IMR-90 (cell line): Measurements from ENCODE around the gene ABCF1. TPM values are rescaled to one million over a fixed set of nuclear protein-coding genes. Genes with fewer than 3 reads are reported as not detected.

ENCODE experiments used
- ATAC-seq: fragments of 200-7000 bp; cut with Tn5 transposase; 2 replicates; pipeline ENCODE4 v1.9.1; 2020; ENCODE audit warnings: low read depth, mild to moderate bottlenecking, moderate library complexity
- BruUV-seq: library from RNA; stranded (reverse); fragments of 400-500 nt; replicated peaks from 2 replicates; lab custom pipeline; 2021; lab: Mats Ljungman, UMichigan
- CTCF ChIA-PET: fragments of 300-600 bp; formaldehyde crosslinking; extraction: SDS; loops from one replicate; lab custom pipeline; 2021; ENCODE audit warnings: antibody characterized with exemption; lab: Yijun Ruan, JAX
- POLR2A ChIA-PET: fragments of 300-600 bp; sonication (Branson Sonifier 250); formaldehyde crosslinking; loops from one replicate; lab custom pipeline; 2022; ENCODE audit warnings: antibody characterized with exemption; ENCODE audit not compliant: unreplicated experiment; lab: Charles Lee
- DNase-seq: peaks from one replicate; pipeline ENCODE4 v3.0.0; 2013
- H2AFZ ChIP-seq: replicated peaks from 2 replicates; pipeline ENCODE3; 2013; ENCODE audit warnings: low read length, mild to moderate bottlenecking; ENCODE audit not compliant: poor library complexity
- H2AK5ac ChIP-seq: 2 replicates; pipeline ENCODE4 v1.6.1; 2013; ENCODE audit warnings: low read depth, low read length, inconsistent platforms
- H2AK9ac ChIP-seq: replicated peaks from 2 replicates; pipeline ENCODE3; 2013; ENCODE audit warnings: mild to moderate bottlenecking, low read depth, low read length, moderate library complexity; ENCODE audit not compliant: poor library complexity
- H2BK120ac ChIP-seq: 2 replicates; pipeline ENCODE4 v1.6.1; 2013; ENCODE audit warnings: low read depth, low read length, inconsistent platforms
- H2BK15ac ChIP-seq: 3 replicates; pipeline ENCODE4 v1.6.1; 2013; ENCODE audit warnings: low read depth, low read length, inconsistent platforms
- H2BK20ac ChIP-seq: 2 replicates; pipeline ENCODE4 v1.6.1; 2013; ENCODE audit warnings: low read depth, mild to moderate bottlenecking, inconsistent platforms, low read length, moderate library complexity
- H2BK5ac ChIP-seq: 2 replicates; pipeline ENCODE4 v1.6.1; 2013; ENCODE audit warnings: mild to moderate bottlenecking, low read depth, low read length, inconsistent platforms; ENCODE audit not compliant: poor library complexity, severe bottlenecking
- H3K14ac ChIP-seq: replicated peaks from 2 replicates; pipeline ENCODE4 v1.6.1; 2013; ENCODE audit warnings: low read depth, low read length, inconsistent platforms
- H3K18ac ChIP-seq: 2 replicates; pipeline ENCODE4 v1.6.1; 2013; ENCODE audit warnings: low read depth, low read length, control low read depth
- H3K23ac ChIP-seq: 2 replicates; pipeline ENCODE4 v1.6.1; 2013; ENCODE audit warnings: low read depth, low read length, inconsistent platforms
- H3K27ac ChIP-seq: 2 replicates; pipeline ENCODE4 v1.5.1; 2013; ENCODE audit warnings: mild to moderate bottlenecking, control low read depth, low read length; ENCODE audit not compliant: insufficient read depth
- H3K27me3 ChIP-seq: 2 replicates; pipeline ENCODE4 v1.6.1; 2013; ENCODE audit warnings: low read length; ENCODE audit not compliant: control insufficient read depth, insufficient read depth
- H3K36me3 ChIP-seq: 2 replicates; pipeline ENCODE4 v1.6.1; 2013; ENCODE audit warnings: low read length, mixed read lengths; ENCODE audit not compliant: control insufficient read depth, insufficient read depth
- H3K4ac ChIP-seq: 2 replicates; pipeline ENCODE4 v1.6.1; 2013; ENCODE audit warnings: low read depth, low read length, inconsistent platforms
- H3K4me1 ChIP-seq: 2 replicates; pipeline ENCODE4 v1.6.1; 2013; ENCODE audit warnings: low read length, mixed read lengths; ENCODE audit not compliant: control insufficient read depth, insufficient read depth
- H3K4me2 ChIP-seq: 2 replicates; pipeline ENCODE4 v1.6.1; 2013; ENCODE audit warnings: low read depth, mild to moderate bottlenecking, control low read depth, low read length, moderate library complexity
- H3K4me3 ChIP-seq: 2 replicates; pipeline ENCODE4 v1.5.1; 2013; ENCODE audit warnings: low read depth, mild to moderate bottlenecking, control low read depth, low read length, moderate library complexity; ENCODE audit not compliant: insufficient read depth
- H3K56ac ChIP-seq: 2 replicates; pipeline ENCODE4 v1.6.1; 2013; ENCODE audit warnings: low read length, inconsistent platforms; ENCODE audit not compliant: insufficient read depth; ENCODE audit errors: extremely low read depth
- H3K79me1 ChIP-seq, 2 experiments: 2 replicates each; pipeline ENCODE4 v1.6.1; 2013; ENCODE audit warnings: low read length in 2 of 2, inconsistent platforms in 1 of 2, low read depth in 1 of 2
- H3K9ac ChIP-seq: 2 replicates; pipeline ENCODE4 v1.6.1; 2013; ENCODE audit warnings: low read depth, low read length, control low read depth
- H3K9me1 ChIP-seq: 2 replicates; pipeline ENCODE4 v1.6.1; 2013; ENCODE audit warnings: low read length, inconsistent platforms; ENCODE audit not compliant: insufficient read depth
- H3K9me3 ChIP-seq: 2 replicates; pipeline ENCODE4 v1.6.1; 2013; ENCODE audit warnings: low read length; ENCODE audit not compliant: control insufficient read depth, insufficient read depth
- H4K20me1 ChIP-seq: 2 replicates; pipeline ENCODE4 v1.6.1; 2013; ENCODE audit warnings: low read length, inconsistent platforms; ENCODE audit not compliant: insufficient read depth
- H4K5ac ChIP-seq: 2 replicates; pipeline ENCODE4 v1.6.1; 2013; ENCODE audit warnings: mild to moderate bottlenecking, low read depth, low read length, control low read depth
- H4K8ac ChIP-seq, 2 experiments: 2 replicates each; pipeline ENCODE4 v1.6.1; 2013; ENCODE audit warnings: low read depth in 2 of 2, low read length in 2 of 2, control low read depth in 1 of 2, inconsistent platforms in 1 of 2
- H4K91ac ChIP-seq: 2 replicates; pipeline ENCODE4 v1.6.1; 2013; ENCODE audit warnings: low read depth, low read length, inconsistent platforms; ENCODE audit not compliant: insufficient read depth
- CEBPB ChIP-seq: IDR thresholded peaks from 2 replicates; pipeline ENCODE4 v1.6.1; 2012; ENCODE audit warnings: low read depth, low read length, improper control_type of control experiment
- CHD1 ChIP-seq: IDR thresholded peaks from 2 replicates; pipeline ENCODE4 v1.6.1; 2012; ENCODE audit warnings: low read depth, low read length, improper control_type of control experiment
- FOS ChIP-seq: fragments of 150-350 bp; IDR thresholded peaks from 2 replicates; pipeline ENCODE4 v1.6.1; 2016; ENCODE audit warnings: low read depth, low read length
- MAZ ChIP-seq: IDR thresholded peaks from 2 replicates; pipeline ENCODE4 v1.6.1; 2012; ENCODE audit warnings: low read depth, mild to moderate bottlenecking, low read length, improper control_type of control experiment, moderate library complexity, borderline replicate concordance
- MXI1 ChIP-seq: IDR thresholded peaks from 2 replicates; pipeline ENCODE4 v1.6.1; 2012; ENCODE audit warnings: low read depth, mild to moderate bottlenecking, low read length, moderate library complexity, borderline replicate concordance
- POLR2A ChIP-seq: IDR thresholded peaks from 2 replicates; pipeline ENCODE4 v1.6.1; 2012; ENCODE audit warnings: mild to moderate bottlenecking, low read depth, low read length
- RCOR1 ChIP-seq: IDR thresholded peaks from 2 replicates; pipeline ENCODE4 v1.6.1; 2012; ENCODE audit warnings: mild to moderate bottlenecking, low read length, improper control_type of control experiment; ENCODE audit not compliant: insufficient replicate concordance
- RFX5 ChIP-seq: IDR thresholded peaks from 2 replicates; pipeline ENCODE4 v1.8.0; 2012; ENCODE audit warnings: low read depth, mild to moderate bottlenecking, low read length, moderate library complexity
- SMC3 ChIP-seq: fragments of 150-350 bp; IDR thresholded peaks from 2 replicates; pipeline ENCODE4 v1.6.1; 2016; ENCODE audit warnings: low read depth, mild to moderate bottlenecking, antibody characterized with exemption, low read length, moderate library complexity
- WGBS, 2 experiments: methylation state at CpG; one replicate each; pipeline versions ENCODE4 v1.1.5 to v1.1.7; 2013; ENCODE audit warnings: missing lambda C conversion rate in 2 of 2; ENCODE audit not compliant: insufficient read length in 1 of 2; ENCODE audit errors: extremely low coverage in 2 of 2; 5-methylcytosine and 5-hydroxymethylcytosine counted together
- dilution Hi-C: fragments of 300-500 bp; cut with HindIII; formaldehyde crosslinking; loops from one replicate; pipeline ENCODE4 v1.14.3; 2018; ENCODE audit warnings: low sequenced_read_pairs; ENCODE audit not compliant: unreplicated experiment
- in situ Hi-C: fragments of 300-500 bp; cut with MboI; formaldehyde crosslinking; loops from 3 replicates; pipeline ENCODE4 v1.14.3; 2019; ENCODE audit warnings: low sequenced_read_pairs, inconsistent platforms, mixed read lengths
- intact Hi-C: fragments of 100-400 bp; cut with micrococcal nuclease; formaldehyde crosslinking; loops from 2 replicates; pipeline ENCODE4 v1.10.0; 2022
- polyA plus RNA-seq, 3 experiments: library from polyadenylated mRNA; depleted of rRNA; stranded (reverse); fragments of >200 nt; gene quantifications; 2 replicates each; pipeline ENCODE4 v1.2.3, GENCODE V29; 2012; ENCODE audit warnings: low replicate concordance in 1 of 3
- total RNA-seq: library from RNA; depleted of rRNA; stranded (reverse); fragments of >200 nt; gene quantifications from 2 replicates; pipeline ENCODE4 v1.2.3, GENCODE V29; 2012
- TF ChIP-seq, protein P1 (sequence below): fragments of 150-350 bp; IDR thresholded peaks from 2 replicates; pipeline ENCODE4 v1.6.1; 2016; ENCODE audit warnings: low read depth, mild to moderate bottlenecking, low read length, moderate library complexity, borderline replicate concordance
- TF ChIP-seq, protein P2 (sequence below): conservative IDR thresholded peaks from 2 replicates; pipeline ENCODE4 v1.5.1; 2012; ENCODE audit warnings: mild to moderate bottlenecking, low read depth, low read length, improper control_type of control experiment

Gene ABCF1
- total and polyA plus RNA-seq, 2 of the 4 experiments (the other 2 are of a cell fraction): 39.1 to 48.6 TPM

DNA sequence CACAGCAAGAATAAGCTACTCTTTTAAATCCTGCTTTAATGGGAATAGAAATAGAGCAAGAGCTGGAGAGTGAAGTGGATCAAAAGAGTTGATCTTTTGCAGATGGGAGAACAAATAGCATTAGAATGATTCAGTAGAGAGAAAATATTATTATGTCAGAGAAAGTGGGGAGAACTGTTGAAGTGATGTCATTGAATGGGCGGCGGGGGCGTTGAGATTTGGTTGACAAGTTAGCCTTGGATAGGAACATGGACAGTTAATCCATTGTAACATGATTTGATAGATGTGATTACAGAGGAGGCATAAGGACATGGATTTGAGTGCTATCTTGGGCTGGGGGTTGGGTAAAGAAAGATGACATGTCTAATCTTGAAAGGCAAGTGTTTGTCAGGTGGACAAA is 64.6 kb downstream of the ABCF1 start:
- in situ Hi-C loops (no loop called here), dilution Hi-C loops (no loop called here), intact Hi-C loops (no loop called here)
- no peak overlapping the region for H3K27ac ChIP-seq
- no peak overlapping the region for H4K91ac ChIP-seq
- ChIA-PET CTCF (no interaction called here), POLR2A (no interaction called here)
- no peak overlapping the region for H2AK5ac ChIP-seq
- H2AFZ ChIP-seq: no peak overlapping the region
- H3K4me3 ChIP-seq: no peak overlapping the region
- H4K5ac ChIP-seq: no peak overlapping the region
- H3K9ac ChIP-seq: no peak overlapping the region
- no peaks in the 10 kb centered on the region for H3K27me3 ChIP-seq
- TF ChIP-seq RCOR1 (no peak), RFX5 (no peak), MXI1 (no peak), FOS (no peak), MAZ (no peak), SMC3 (no peak), CEBPB (no peak), POLR2A (no peak), CHD1 (no peak)
- TF ChIP-seq, protein P1, sequence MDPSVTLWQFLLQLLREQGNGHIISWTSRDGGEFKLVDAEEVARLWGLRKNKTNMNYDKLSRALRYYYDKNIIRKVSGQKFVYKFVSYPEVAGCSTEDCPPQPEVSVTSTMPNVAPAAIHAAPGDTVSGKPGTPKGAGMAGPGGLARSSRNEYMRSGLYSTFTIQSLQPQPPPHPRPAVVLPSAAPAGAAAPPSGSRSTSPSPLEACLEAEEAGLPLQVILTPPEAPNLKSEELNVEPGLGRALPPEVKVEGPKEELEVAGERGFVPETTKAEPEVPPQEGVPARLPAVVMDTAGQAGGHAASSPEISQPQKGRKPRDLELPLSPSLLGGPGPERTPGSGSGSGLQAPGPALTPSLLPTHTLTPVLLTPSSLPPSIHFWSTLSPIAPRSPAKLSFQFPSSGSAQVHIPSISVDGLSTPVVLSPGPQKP: no peak
- TF ChIP-seq, protein P2, sequence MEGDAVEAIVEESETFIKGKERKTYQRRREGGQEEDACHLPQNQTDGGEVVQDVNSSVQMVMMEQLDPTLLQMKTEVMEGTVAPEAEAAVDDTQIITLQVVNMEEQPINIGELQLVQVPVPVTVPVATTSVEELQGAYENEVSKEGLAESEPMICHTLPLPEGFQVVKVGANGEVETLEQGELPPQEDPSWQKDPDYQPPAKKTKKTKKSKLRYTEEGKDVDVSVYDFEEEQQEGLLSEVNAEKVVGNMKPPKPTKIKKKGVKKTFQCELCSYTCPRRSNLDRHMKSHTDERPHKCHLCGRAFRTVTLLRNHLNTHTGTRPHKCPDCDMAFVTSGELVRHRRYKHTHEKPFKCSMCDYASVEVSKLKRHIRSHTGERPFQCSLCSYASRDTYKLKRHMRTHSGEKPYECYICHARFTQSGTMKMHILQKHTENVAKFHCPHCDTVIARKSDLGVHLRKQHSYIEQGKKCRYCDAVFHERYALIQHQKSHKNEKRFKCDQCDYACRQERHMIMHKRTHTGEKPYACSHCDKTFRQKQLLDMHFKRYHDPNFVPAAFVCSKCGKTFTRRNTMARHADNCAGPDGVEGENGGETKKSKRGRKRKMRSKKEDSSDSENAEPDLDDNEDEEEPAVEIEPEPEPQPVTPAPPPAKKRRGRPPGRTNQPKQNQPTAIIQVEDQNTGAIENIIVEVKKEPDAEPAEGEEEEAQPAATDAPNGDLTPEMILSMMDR: no peak
- ATAC-seq: no peak
- no peak overlapping the region for H2BK120ac ChIP-seq
- peaks cover 2 to 4% of the 10 kb centered on the region in 2 experiments; a peak in 2 of 4 replicates for H3K79me1 ChIP-seq
- H3K36me3 ChIP-seq: peaks cover 36% of the 10 kb centered on the region
- H3K4me1 ChIP-seq: no peaks in the 10 kb centered on the region
- H2BK15ac ChIP-seq: no peak overlapping the region
- H3K18ac ChIP-seq: no peak overlapping the region
- DNase-seq: no peak
- H3K9me3 ChIP-seq: no peaks in the 10 kb centered on the region
- H4K8ac ChIP-seq: no peak overlapping the region
- no peak overlapping the region for H2AK9ac ChIP-seq
- H3K4ac ChIP-seq: no peak overlapping the region
- BruUV-seq: no TSS peak
- peaks cover 5% of the 10 kb centered on the region; the same call in 1 of the 2 replicates for H3K9me1 ChIP-seq
- H3K56ac ChIP-seq: no peak overlapping the region
- no peak overlapping the region for H3K14ac ChIP-seq
- no peaks in the 10 kb centered on the region for H4K20me1 ChIP-seq
- no peak overlapping the region for H3K4me2 ChIP-seq
- H2BK20ac ChIP-seq: no peak overlapping the region
- H3K23ac ChIP-seq: no peak overlapping the region
- 96% methylated on average over 3 of the region's 3 CpGs; no CpG with 5 or more reads in 1 of the 2 experiments for whole genome bisulfite sequencing, 2 experiments
- no peak overlapping the region for H2BK5ac ChIP-seq
